Measurements from ENCODE around the gene NUP210.

NUP210 gene

DNA sequence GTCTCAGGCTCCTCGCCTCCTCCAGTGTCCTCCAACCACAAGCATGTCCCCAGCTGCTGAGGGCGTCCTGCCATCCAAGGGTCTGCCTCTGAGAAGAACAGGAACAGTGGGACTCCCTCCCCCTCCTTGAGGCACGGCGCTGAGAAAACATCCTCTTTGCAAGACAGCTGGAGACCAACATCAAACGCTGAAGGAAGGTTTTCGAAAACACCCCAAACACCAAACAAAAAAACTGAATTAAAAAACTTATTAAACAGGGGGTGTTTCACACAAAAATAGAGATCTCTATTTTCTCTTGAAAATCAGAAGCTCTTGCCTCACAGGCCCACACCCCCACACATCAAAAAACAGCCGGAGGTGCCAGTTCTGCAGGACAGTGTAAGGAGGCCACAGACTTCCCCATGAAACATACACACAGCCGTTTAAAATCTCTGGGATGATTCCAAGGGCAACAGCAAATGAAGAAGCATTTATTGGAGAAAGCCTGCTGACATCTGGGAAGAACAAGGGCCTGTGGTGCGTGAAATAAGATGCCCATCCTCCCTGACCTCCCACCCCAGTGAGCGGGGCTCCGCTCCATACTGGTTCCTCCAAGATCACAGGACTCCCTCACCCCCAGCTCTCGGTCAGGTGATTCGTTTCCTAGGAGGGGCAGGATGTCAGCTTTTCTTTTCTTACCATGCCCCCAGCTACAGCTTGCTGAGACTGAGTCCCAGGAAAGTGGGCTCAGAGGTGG is 71.3 kb downstream of the NUP210 start:
- no peak for DNase-seq (ENCODE audit: low read depth in 3 of 3)

GRCh38 chr3:13348100-13348499 is 72.0 kb downstream of the NUP210 start:
- DNase-seq (ENCODE audit: low read depth in 3 of 3) = no peak

DNA sequence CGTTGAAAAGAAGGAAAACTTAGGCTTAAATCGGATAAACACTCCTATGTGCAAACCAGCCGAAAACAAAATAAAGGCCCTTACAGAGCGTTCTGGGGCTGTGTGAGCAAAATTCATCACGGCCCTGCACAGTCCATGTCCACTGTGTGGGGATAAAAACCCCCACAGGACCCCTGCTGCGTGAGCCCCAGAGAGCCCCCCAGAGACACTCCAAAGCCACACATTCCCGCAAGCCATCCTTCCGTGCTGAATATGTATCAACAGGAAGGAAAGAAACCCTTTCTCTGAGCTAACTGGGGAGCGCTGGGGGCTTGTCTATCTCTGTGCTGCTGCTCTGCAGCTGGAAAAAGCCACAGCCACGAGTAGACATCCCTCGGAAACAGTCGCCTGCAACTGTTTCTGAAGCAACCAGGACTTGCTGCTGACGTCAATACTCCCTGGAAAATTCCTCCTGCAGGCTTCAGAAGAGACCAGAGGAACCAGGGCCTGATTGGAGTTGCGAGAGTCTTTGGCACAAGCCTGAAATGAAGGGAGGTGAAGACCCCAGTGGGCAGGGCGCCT is 72.7 kb downstream of the NUP210 start:
- no peak for DNase-seq (ENCODE audit: low read depth in 3 of 3)

DNA sequence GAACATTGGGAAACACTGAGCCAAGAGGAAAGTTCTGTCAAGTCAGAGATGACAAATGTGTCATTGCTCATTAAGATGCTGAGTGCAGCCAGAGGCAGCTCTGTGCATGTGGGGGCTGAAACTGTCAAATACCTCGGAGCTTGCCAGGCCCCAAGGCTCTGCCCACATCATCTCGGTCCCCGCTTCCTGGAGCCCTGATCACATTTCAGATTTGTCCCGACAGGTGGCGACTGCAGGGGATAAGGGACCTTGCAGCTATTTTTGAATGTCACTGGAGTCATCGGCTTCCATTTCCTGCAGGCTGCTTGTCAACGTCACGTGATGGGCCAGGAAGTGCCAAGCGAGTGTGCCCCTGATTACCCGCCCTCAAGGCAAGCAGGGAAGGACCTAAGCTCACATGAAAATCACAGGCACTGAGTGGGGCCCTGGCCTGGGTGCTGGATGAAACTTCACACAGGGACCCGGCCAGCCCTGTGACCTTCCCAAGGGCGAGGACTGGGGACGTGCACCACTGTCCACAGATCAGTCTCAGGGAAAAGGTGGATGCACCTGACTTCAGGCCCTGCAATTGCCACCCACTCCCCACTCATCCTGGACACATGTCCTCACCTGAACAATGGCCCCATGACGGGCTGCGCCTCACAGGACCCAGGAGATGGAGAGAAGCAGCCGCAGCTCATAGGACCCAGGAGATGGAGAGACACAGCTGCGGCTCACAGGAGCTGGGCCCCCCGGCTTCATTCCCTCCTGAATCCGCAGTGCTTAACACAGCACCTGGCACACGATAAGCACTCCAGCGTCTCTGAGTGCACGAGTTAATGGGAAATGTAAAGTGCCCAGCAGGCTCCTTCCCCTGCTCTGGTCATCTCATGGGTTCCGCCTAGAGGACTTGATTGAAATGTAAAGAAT is 73.4 kb downstream of the NUP210 start:
- DNase-seq (ENCODE audit: low read depth in 3 of 3) = peak; percentile 37 to 55 (median 49)

DNA sequence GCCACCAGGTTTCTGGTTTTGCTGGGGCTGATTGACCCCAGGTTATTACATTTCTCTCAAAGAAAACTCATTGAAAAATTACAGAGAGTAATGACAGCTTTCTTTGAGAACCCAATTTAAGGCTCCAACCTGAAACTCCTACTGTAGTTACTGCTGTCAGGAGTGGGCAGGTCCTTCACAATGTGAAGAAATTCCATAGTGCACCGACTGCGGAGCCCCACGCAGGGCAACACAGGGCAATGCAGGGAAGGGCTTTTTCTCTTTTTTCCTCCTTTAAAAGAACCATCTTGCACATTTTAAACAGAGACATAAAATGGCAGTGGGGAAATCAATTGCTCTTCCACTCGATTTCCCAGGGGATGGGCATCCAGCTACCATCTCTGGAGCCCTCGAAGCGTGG is 74.3 kb downstream of the NUP210 start:
- DNase-seq (ENCODE audit: low read depth in 3 of 3) = no peak

- DNase-seq (ENCODE audit: low read depth in 3 of 3) = no peak
Observed at GRCh38 chr3:13345284-13345683, 74.8 kb downstream of the NUP210 start.

DNA sequence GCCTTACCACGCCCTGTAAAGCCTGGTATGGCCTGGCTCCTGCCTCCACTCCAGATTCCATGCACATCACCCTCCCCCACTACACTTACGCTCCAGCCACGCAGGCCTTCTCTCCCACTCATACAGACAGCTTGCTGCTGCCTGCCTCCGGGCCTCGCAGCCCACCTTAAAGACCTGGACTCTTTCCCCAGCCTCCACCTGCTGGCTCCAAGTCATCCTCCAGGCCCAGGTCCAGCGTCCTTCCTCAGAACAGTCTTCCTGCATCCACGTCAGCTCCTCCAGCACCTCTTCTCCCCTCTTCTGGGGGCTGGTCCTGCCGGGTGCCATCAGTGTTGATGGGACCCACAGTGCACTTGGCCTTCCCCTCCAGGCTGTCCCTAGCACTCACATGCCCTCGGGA is 75.5 kb downstream of the NUP210 start:
- DNase-seq (ENCODE audit: low read depth in 3 of 3) = no peak

- DNase-seq (ENCODE audit: low read depth in 3 of 3) = no peak
Observed at GRCh38 chr3:13343601-13344000, 76.5 kb downstream of the NUP210 start.

- DNase-seq (ENCODE audit: low read depth in 3 of 3) = no peak
Observed at GRCh38 chr3:13341229-13341905, 78.8 kb downstream of the NUP210 start.

GRCh38 chr3:13339833-13340232 is 80.3 kb downstream of the NUP210 start:
- no peak for DNase-seq (ENCODE audit: low read depth in 3 of 3)

DNA sequence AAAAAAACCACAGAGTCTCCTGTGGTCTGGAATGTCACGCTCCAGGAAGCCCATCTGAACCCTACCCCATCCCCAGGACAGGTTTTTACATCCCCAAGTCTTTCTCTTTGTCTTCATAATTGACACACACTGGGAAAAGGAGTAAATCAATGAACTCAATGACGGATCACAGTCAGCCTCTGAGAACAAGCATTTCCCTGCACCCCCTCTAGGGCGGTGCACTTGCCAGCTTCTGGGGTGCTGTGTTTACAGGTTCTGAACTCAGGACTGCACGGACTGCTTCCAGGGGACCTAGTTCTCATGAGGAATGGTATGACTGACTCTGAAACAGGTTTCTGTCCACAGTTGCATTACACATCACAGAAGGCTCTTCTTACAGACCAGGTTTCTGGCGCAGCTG is 81.1 kb downstream of the NUP210 start:
- DNase-seq (ENCODE audit: low read depth in 3 of 3) = no peak

- DNase-seq (ENCODE audit: low read depth in 3 of 3) = no peak
Observed at GRCh38 chr3:13338231-13338630, 81.9 kb downstream of the NUP210 start.

DNA sequence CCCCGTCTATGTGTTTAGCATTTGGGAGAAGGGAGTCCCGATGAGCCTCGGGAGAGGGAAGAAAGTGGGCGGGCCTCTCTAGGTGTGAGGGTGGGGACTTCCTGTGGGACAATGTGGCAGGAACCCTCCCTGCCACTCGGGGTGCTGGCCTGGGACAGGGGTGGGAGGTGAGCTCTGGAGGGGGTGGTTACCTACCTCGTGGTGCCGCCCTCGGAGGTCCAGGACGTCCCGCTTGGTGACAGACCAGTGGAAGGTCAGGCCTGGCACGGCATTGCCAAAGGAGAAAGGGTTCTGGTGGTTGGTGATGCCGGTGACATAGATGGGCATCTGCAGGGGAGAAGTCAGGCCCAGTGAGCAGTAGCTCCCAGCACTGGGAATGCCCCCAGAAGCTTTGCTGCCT is 83.5 kb downstream of the NUP210 start:
- no peak for DNase-seq (ENCODE audit: low read depth in 3 of 3)

- DNase-seq (ENCODE audit: low read depth in 3 of 3) = no peak
Observed at GRCh38 chr3:13335503-13335902, 84.6 kb downstream of the NUP210 start.

GRCh38 chr3:13335059-13335458 is 85.1 kb downstream of the NUP210 start:
- DNase-seq (ENCODE audit: low read depth in 3 of 3) = no peak

DNA sequence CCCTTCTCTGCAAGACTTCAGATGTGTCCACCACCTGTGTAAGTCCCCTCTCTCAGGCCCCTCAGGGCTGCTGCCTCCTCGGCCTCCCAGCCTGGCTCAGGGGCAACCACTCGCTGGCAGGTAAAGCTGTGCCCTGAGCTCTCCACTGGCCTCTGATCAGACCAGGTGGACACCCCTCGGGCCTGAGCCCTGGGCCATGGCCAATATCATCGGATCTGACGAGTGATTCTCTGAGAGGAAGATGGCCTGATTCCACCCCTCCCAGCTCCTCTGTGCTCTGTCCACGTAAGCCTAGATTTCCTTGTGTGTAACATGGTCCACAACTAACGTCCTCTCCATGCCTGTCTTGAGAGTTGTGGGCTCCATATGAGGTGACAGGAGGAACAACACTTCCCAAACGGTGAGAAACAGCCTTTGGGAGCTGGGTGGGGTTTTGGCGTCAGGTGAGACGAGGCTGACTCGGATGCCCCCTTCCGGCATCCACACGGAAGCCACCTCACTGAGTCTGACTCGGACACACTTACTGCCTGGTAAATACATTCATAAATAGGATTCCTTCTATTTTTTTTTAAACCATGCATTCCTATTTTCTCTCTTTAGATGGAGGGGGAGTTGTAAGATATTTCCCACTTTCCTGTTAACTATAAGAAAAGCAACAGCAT is 86.8 kb downstream of the NUP210 start:
- DNase-seq (ENCODE audit: low read depth in 3 of 3) = no peak

- no peak for DNase-seq (ENCODE audit: low read depth in 3 of 3)
Observed at GRCh38 chr3:13332740-13333139, 87.4 kb downstream of the NUP210 start.

DNA sequence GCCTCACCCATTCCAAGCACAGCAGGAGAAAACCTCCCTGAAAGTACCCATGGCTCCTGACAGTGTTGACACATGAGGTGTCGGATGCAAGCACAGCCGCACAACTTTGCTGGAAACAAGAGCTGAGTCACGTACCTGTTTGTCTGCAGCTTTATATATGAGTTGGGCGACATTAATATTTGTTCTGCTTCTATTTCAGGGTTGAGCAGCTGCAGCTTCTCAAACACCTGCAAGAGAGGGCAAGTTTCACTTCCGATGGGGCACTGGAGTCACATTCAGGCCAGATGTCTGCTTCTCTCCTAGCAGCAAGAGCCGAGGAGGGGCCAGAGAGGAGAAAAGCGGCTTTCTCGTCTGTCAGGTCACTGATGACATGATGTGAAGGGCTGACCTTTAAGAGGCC is 88.0 kb downstream of the NUP210 start:
- DNase-seq (ENCODE audit: low read depth in 3 of 3) = no peak

DNA sequence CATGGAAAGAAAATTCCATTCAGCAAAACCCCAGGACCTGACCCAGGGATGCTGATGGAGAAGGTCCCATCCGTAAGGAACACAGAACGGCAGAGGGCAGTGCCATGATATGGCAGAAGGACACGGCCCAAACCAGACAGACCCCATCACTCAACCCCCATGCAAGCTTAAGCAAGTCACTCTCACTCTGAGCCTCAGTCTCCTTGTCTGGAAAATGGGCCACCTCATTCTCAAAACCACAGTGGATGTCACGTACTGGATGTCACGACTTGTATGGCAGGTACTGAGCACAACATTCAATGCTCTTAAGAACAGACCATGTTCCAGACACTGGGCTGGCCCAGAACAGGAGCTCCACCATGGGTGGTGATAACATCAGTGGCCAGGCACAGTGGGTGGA is 90.4 kb downstream of the NUP210 start:
- no peak for DNase-seq (ENCODE audit: low read depth in 3 of 3)

GRCh38 chr3:13325892-13326443 is 94.2 kb downstream of the NUP210 start:
- no peak for DNase-seq (ENCODE audit: low read depth in 3 of 3)

- no peak for DNase-seq (ENCODE audit: low read depth in 3 of 3)
Observed at GRCh38 chr3:13324835-13325501, 95.2 kb downstream of the NUP210 start.
